Prostate gland (tissue), 2 donors: ENCODE measurements around the gene SLC39A12.

ENCODE experiments used
- CTCF ChIP-seq, 4 experiments: fragments of 200-600 bp in 2 of 4; fragments of 450-650 bp in 2 of 4; sonication (generic) in 2 of 4; IDR thresholded peaks; 1 replicate in 3 of 4; 2 replicates in 1 of 4; pipeline ENCODE4 v1.5.1; 2016 to 2019; ENCODE audit warnings: antibody characterized with exemption in 4 of 4, mild to moderate bottlenecking in 2 of 4, moderate library complexity in 2 of 4
- POLR2A ChIP-seq: fragments of 450-650 bp; IDR thresholded peaks from one replicate; pipeline ENCODE4 v1.6.1; 2016; ENCODE audit warnings: antibody characterized with exemption, mild to moderate bottlenecking

DNA sequence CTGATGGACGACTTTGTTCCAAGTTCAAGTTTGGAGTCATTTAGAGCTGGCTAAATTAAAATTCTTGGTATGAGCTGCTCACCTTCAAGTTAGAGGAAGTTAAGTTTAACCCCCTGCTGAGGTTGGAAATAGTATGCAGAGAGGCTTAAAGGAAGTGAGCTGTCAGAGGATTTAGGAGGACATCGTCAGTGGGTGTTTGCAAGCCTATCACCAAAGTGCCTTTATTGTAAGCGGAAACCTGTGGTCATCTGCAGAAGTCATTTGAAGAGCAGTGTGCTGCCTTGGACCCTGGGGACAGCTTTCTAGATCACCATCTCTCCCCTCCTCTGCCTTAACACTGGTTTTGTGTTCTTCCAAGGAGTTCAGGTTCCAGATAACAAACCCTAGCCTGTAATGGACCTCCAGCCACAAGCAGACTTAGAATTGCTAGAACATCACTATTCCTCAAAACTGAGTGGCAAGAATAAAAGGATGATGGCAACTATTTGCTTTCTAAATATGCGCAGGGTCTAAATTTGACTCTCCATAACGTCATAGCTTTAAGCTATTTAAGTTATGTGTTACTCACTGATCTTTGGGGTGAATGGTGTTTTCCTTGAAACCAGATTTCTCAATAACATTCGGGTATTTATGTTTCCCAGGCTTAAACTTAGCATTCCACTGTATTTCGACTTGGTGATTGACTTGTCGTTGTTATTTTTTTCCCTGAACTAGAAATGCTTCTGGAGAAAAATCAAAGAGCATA lies 93.4 kb downstream of the SLC39A12 start:
- TF ChIP-seq CTCF (IDR thresholded peaks at IDR 0.05) (no peak), POLR2A (no peak)
